Effector CD4-positive, alpha-beta T cell (primary cell): ENCODE data around the gene RAB37.

Source experiments
- DNase-seq: peaks from one replicate; pipeline ENCODE4 v3.0.0-alpha.2; 2020

RAB37 gene

GRCh38 chr17:74728702-74729075 lies 8.4 kb upstream of the RAB37 start:
- DNase-seq, result no peak

GRCh38 chr17:74729368-74729767 lies 7.7 kb upstream of the RAB37 start:
- DNase-seq, result no peak

- DNase-seq, result no peak
Observed at GRCh38 chr17:74729866-74730265, 7.2 kb upstream of the RAB37 start.

GRCh38 chr17:74730491-74731346 lies 6.3 kb upstream of the RAB37 start:
- no peak for DNase-seq

- DNase-seq, result no peak
Observed at GRCh38 chr17:74731347-74731605, 5.8 kb upstream of the RAB37 start.

GRCh38 chr17:74732042-74732867 lies 4.8 kb upstream of the RAB37 start:
- no peak for DNase-seq

- no peak for DNase-seq
Observed at GRCh38 chr17:74733365-74734122, 3.5 kb upstream of the RAB37 start.

GRCh38 chr17:74734256-74734655 lies 2.8 kb upstream of the RAB37 start:
- DNase-seq, result no peak

GRCh38 chr17:74737299-74738050 lies 419 bp downstream of the RAB37 start:
- peak; percentile 51 for DNase-seq

GRCh38 chr17:74738051-74738996 lies 1.3 kb downstream of the RAB37 start:
- peak; percentile 59 for DNase-seq

GRCh38 chr17:74739227-74739831 lies 2.3 kb downstream of the RAB37 start:
- no peak for DNase-seq

- DNase-seq, result no peak
Observed at GRCh38 chr17:74740173-74740572, 3.1 kb downstream of the RAB37 start.

- no peak for DNase-seq
Observed at GRCh38 chr17:74740641-74741387, 3.8 kb downstream of the RAB37 start.

GRCh38 chr17:74742153-74742515 lies 5.1 kb downstream of the RAB37 start:
- DNase-seq, result no peak

- DNase-seq, result no peak
Observed at GRCh38 chr17:74742978-74743545, 6.0 kb downstream of the RAB37 start.

- no peak for DNase-seq
Observed at GRCh38 chr17:74743755-74744154, 6.7 kb downstream of the RAB37 start.

GRCh38 chr17:74744349-74744713 lies 7.3 kb downstream of the RAB37 start:
- no peak for DNase-seq

GRCh38 chr17:74744714-74745547 lies 7.9 kb downstream of the RAB37 start:
- DNase-seq, result peak; percentile 78

- DNase-seq, result no peak
Observed at GRCh38 chr17:74745548-74746177, 8.6 kb downstream of the RAB37 start.
